Measurements from ENCODE around the gene BDH2. TPM values are rescaled to one million over a fixed set of nuclear protein-coding genes. Genes with fewer than 3 reads are reported as not detected.
A peak's percentile ranks its signal among the peaks of the same experiment; 100 is the strongest.

The BDH2 gene
- total and polyA plus RNA-seq, 2 of the 4 experiments (the other 2 are of a cell fraction): 49.7 to 52.2 TPM

DNA sequence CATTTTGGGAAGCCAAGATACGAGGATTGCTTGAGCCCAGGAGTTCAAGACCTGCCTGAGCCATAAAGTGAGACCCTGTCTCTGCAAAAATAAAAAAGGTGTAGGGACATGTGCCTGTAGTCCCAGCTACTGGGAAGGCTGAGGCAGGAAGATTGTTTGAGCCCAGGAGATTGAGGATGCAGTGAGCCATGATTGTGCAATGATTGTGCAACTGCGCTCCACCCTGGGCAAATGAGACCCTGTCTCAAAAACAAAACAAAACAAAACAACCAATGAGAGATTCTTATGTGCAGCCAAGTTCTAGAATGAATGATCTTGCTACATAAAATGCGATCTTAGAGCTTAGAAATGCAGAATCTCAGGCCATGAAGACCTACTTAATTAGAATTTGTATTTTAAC lies 45.6 kb downstream of the BDH2 start:
- Histone ChIP-seq H3K56ac (ENCODE audit: extremely low read depth, insufficient read depth, low read length) (no peak overlapping the region), H4K20me1 (ENCODE audit: insufficient read depth, low read length) (no peaks in the 10 kb centered on the region), H3K4me2 (ENCODE audit: low read depth, low read length) (no peak overlapping the region), H3K4me3 (ENCODE audit: insufficient read depth, low read depth, low read length) (no peak overlapping the region), H3K23ac (ENCODE audit: low read depth, low read length) (no peak overlapping the region), H2AFZ (replicated peaks; ENCODE audit: low read length, poor library complexity) (no peak overlapping the region), H3K14ac (replicated peaks; ENCODE audit: low read depth, low read length) (no peak overlapping the region), H3K9ac (ENCODE audit: low read depth, low read length) (no peak overlapping the region), H3K4me1 (ENCODE audit: control insufficient read depth, insufficient read depth, low read length) (peaks cover 1% of the 10 kb centered on the region; the same call in 1 of the 2 replicates), H3K9me1 (ENCODE audit: insufficient read depth, low read length) (no peaks in the 10 kb centered on the region), H2BK5ac (ENCODE audit: low read depth, low read length, poor library complexity, severe bottlenecking) (no peak overlapping the region), H3K4ac (ENCODE audit: low read depth, low read length) (no peak overlapping the region), H3K18ac (ENCODE audit: low read depth, low read length) (no peak overlapping the region), H2BK120ac (ENCODE audit: low read depth, low read length) (no peak overlapping the region), H4K91ac (ENCODE audit: insufficient read depth, low read depth, low read length) (no peak overlapping the region), H2BK20ac (ENCODE audit: low read depth, low read length) (no peak overlapping the region), H3K27ac (ENCODE audit: insufficient read depth, low read length) (no peak overlapping the region), H4K5ac (ENCODE audit: low read depth, low read length) (no peak overlapping the region), H3K9me3 (ENCODE audit: control insufficient read depth, insufficient read depth, low read length) (no peaks in the 10 kb centered on the region), H3K79me1 (ENCODE audit: low read depth in 1 of 2, low read length in 2 of 2) (no peaks in the 10 kb centered on the region), H2BK15ac (ENCODE audit: low read depth, low read length) (no peak overlapping the region), H2AK5ac (ENCODE audit: low read depth, low read length) (no peak overlapping the region), H2AK9ac (replicated peaks; ENCODE audit: low read depth, low read length, poor library complexity) (no peak overlapping the region), H3K27me3 (ENCODE audit: control insufficient read depth, insufficient read depth, low read length) (no peaks in the 10 kb centered on the region), H3K36me3 (ENCODE audit: control insufficient read depth, insufficient read depth, low read length) (no peaks in the 10 kb centered on the region), H4K8ac (ENCODE audit: low read depth in 2 of 2, low read length in 2 of 2) (no peak overlapping the region)
- TF ChIP-seq, protein P1, sequence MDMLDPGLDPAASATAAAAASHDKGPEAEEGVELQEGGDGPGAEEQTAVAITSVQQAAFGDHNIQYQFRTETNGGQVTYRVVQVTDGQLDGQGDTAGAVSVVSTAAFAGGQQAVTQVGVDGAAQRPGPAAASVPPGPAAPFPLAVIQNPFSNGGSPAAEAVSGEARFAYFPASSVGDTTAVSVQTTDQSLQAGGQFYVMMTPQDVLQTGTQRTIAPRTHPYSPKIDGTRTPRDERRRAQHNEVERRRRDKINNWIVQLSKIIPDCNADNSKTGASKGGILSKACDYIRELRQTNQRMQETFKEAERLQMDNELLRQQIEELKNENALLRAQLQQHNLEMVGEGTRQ (IDR thresholded peaks at IDR 0.05; ENCODE audit: low read depth, low read length): no peak
- TF ChIP-seq CEBPB (IDR thresholded peaks at IDR 0.05; ENCODE audit: low read depth, low read length): peak; percentile 84
- no TSS peak for BruUV-seq (replicated peaks)
- in situ Hi-C loops (cut with MboI; ENCODE audit: low sequenced_read_pairs): no loop called here
- no peak for DNase-seq
- ChIA-PET CTCF (no interaction called here), POLR2A (ENCODE audit: unreplicated experiment) (no interaction called here)
- dilution Hi-C loops (cut with HindIII; ENCODE audit: low sequenced_read_pairs, unreplicated experiment): no loop called here
- 67% methylated on average over 1 of the region's 3 CpGs; no CpG with 5 or more reads in 1 of the 2 experiments for WGBS, 2 experiments (ENCODE audit: extremely low coverage in 2 of 2, insufficient read length in 1 of 2)
- intact Hi-C loops (cut with micrococcal nuclease): no loop called here
- ATAC-seq (ENCODE audit: low read depth): no peak

All from IMR-90 (cell line).